HepG2 (cell line): Measurements from ENCODE around the gene SVBP. TPM values are rescaled to one million over a fixed set of nuclear protein-coding genes. Genes with fewer than 3 reads are reported as not detected.

Experiments used
- ATAC-seq: fragments of 200-7000 bp; cut with Tn5 transposase; 3 replicates; pipeline ENCODE4 v1.9.1; 2020; ENCODE audit warnings: mild to moderate bottlenecking, moderate library complexity
- BruUV-seq: library from RNA; stranded (reverse); fragments of 400-500 nt; replicated peaks from 2 replicates; lab custom pipeline; 2021; lab: Mats Ljungman, UMichigan
- CTCF ChIA-PET: fragments of 300-600 bp; formaldehyde crosslinking; extraction: SDS; loops from one replicate; lab custom pipeline; 2021; ENCODE audit warnings: low total read pairs, inconsistent platforms, low intra/inter-chr PET ratio; lab: Yijun Ruan, JAX
- POLR2A ChIA-PET: fragments of 350-600 bp; sonication (Branson Sonifier 250); formaldehyde crosslinking; loops from one replicate; lab custom pipeline; 2020; ENCODE audit warnings: antibody characterized with exemption, inconsistent platforms; lab: Yijun Ruan, JAX
- DNase-seq: peaks from one replicate; pipeline ENCODE4 v3.0.0-alpha.2; 2015; ENCODE audit warnings: low spot score
- FAIRE-seq: peaks from 3 replicates; lab custom pipeline; 2011; peaks lifted over from hg19 to GRCh38; lab: Jason Lieb, UNC
- H2AFZ ChIP-seq: one replicate; pipeline ENCODE4 v1.6.1; 2011; ENCODE audit warnings: low read length, inconsistent platforms
- H3K27ac ChIP-seq: fragments of 300-600 bp; 3 replicates; pipeline ENCODE4 v1.8.0; 2011; ENCODE audit warnings: mixed run types, mild to moderate bottlenecking, mixed read lengths, low read length, inconsistent platforms; ENCODE audit not compliant: insufficient read depth; ENCODE audit errors: extremely low read length
- H3K27me3 ChIP-seq, 2 experiments: fragments of 200-600 bp in 1 of 2; 2 replicates in 1 of 2; 3 replicates in 1 of 2; pipeline versions ENCODE4 v1.6.0 to v1.8.0; 2011; ENCODE audit warnings: low read length in 2 of 2, mild to moderate bottlenecking in 2 of 2, moderate library complexity in 2 of 2, inconsistent platforms in 1 of 2; ENCODE audit not compliant: insufficient read depth in 2 of 2, control insufficient read depth in 1 of 2
- H3K36me3 ChIP-seq, 2 experiments: fragments of 200-600 bp in 1 of 2; replicated peaks in 1 of 2; 2 replicates in 1 of 2; 3 replicates in 1 of 2; pipeline versions ENCODE4 v1.5.1 to v1.8.0; 2011; ENCODE audit warnings: low read length in 2 of 2, inconsistent platforms in 1 of 2; ENCODE audit not compliant: insufficient read depth in 2 of 2, control insufficient read depth in 1 of 2
- H3K4me1 ChIP-seq: 2 replicates; pipeline ENCODE4 v1.5.1; 2012; ENCODE audit warnings: low read length, inconsistent platforms; ENCODE audit not compliant: insufficient read depth
- H3K4me2 ChIP-seq: 2 replicates; pipeline ENCODE4 v1.6.0; 2011; ENCODE audit warnings: low read depth, low read length, inconsistent platforms
- H3K4me3 ChIP-seq, 3 experiments: fragments of 200-600 bp in 1 of 3; sonication (generic), shearing (Covaris generic) in 1 of 3; replicated peaks in 1 of 3; 2 replicates each; pipeline ENCODE4 v1.5.1; 2011 to 2016; ENCODE audit warnings: low read length in 3 of 3, inconsistent platforms in 2 of 3, low read depth in 2 of 3, mild to moderate bottlenecking in 2 of 3, control low read depth in 1 of 3, mixed read lengths in 1 of 3; ENCODE audit not compliant: insufficient read depth in 1 of 3
- H3K79me2 ChIP-seq: one replicate; pipeline ENCODE4 v1.6.1; 2011; ENCODE audit warnings: low read length, inconsistent platforms; ENCODE audit not compliant: insufficient read depth
- H3K9ac ChIP-seq: 2 replicates; pipeline ENCODE4 v1.6.0; 2011; ENCODE audit warnings: mild to moderate bottlenecking, low read depth, low read length, inconsistent platforms; ENCODE audit not compliant: insufficient read depth
- H3K9me3 ChIP-seq: 2 replicates; pipeline ENCODE4 v1.5.1; 2012; ENCODE audit warnings: mild to moderate bottlenecking, low read length
- H4K20me1 ChIP-seq: 2 replicates; pipeline ENCODE4 v1.6.0; 2011; ENCODE audit warnings: inconsistent platforms, mild to moderate bottlenecking, low read length, moderate library complexity; ENCODE audit not compliant: insufficient read depth
- ATF2 ChIP-seq: sonication (generic); formaldehyde crosslinking; IDR thresholded peaks from 2 replicates; pipeline ENCODE4 v1.4.0; 2020; ENCODE audit warnings: missing genetic modification reagents
- CREB3 ChIP-seq: sonication (generic); formaldehyde crosslinking; IDR thresholded peaks from 2 replicates; pipeline ENCODE4 v1.5.0; 2020; ENCODE audit warnings: missing genetic modification reagents
- DRAP1 ChIP-seq: IDR thresholded peaks from 2 replicates; pipeline ENCODE4 v1.6.1; 2016; ENCODE audit warnings: missing genetic modification reagents, missing compliant biosample characterization
- FOXC1 ChIP-seq: sonication (generic); formaldehyde crosslinking; IDR thresholded peaks from 2 replicates; pipeline ENCODE4 v1.8.0; 2022; ENCODE audit warnings: mild to moderate bottlenecking, missing genetic modification reagents, borderline replicate concordance
- HOXA3 ChIP-seq: sonication (generic); formaldehyde crosslinking; IDR thresholded peaks from 2 replicates; pipeline ENCODE4 v1.5.0; 2020; ENCODE audit warnings: missing genetic modification reagents
- KAT7 ChIP-seq: IDR thresholded peaks from 2 replicates; pipeline ENCODE4 v1.6.1; 2018; ENCODE audit warnings: borderline replicate concordance, missing compliant biosample characterization
- MAF1 ChIP-seq: sonication (generic); formaldehyde crosslinking; IDR thresholded peaks from 2 replicates; pipeline ENCODE4 v1.5.0; 2020; ENCODE audit warnings: missing genetic modification reagents, borderline replicate concordance
- MATR3 ChIP-seq: sonication (generic); formaldehyde crosslinking; IDR thresholded peaks from 2 replicates; pipeline ENCODE4 v1.4.0; 2020; ENCODE audit warnings: missing genetic modification reagents
- NBN ChIP-seq: fragments of 450-650 bp; conservative IDR thresholded peaks from 2 replicates; pipeline ENCODE4 v1.6.1; 2017
- SATB2 ChIP-seq: sonication (generic); formaldehyde crosslinking; IDR thresholded peaks from 2 replicates; pipeline ENCODE4 v1.5.0; 2020; ENCODE audit warnings: missing genetic modification reagents
- SP2 ChIP-seq: sonication (generic); formaldehyde crosslinking; IDR thresholded peaks from 2 replicates; pipeline ENCODE4 v1.5.1; 2020; ENCODE audit warnings: mild to moderate bottlenecking, missing genetic modification reagents
- ZBTB26 ChIP-seq: IDR thresholded peaks from 2 replicates; pipeline ENCODE4 v1.6.1; 2016; ENCODE audit warnings: missing compliant biosample characterization, missing genetic modification reagents, borderline replicate concordance
- ZNF331 ChIP-seq: sonication (generic); formaldehyde crosslinking; IDR thresholded peaks from 2 replicates; pipeline ENCODE4 v1.4.0; 2020; ENCODE audit warnings: missing genetic modification reagents
- ZNF383 ChIP-seq: sonication (generic); formaldehyde crosslinking; IDR thresholded peaks from 2 replicates; pipeline ENCODE4 v1.4.0; 2020; ENCODE audit warnings: missing genetic modification reagents, mild to moderate bottlenecking, borderline replicate concordance
- ZNF598 ChIP-seq: sonication (generic); formaldehyde crosslinking; IDR thresholded peaks from 2 replicates; pipeline ENCODE4 v1.5.1; 2020; ENCODE audit warnings: mild to moderate bottlenecking, missing genetic modification reagents, borderline replicate concordance
- ZNF75D ChIP-seq: sonication (generic); formaldehyde crosslinking; IDR thresholded peaks from 2 replicates; pipeline ENCODE4 v1.8.1; 2023; ENCODE audit warnings: missing genetic modification reagents, mild to moderate bottlenecking, borderline replicate concordance
- WGBS: methylation state at CpG from one replicate; pipeline ENCODE4 v1.1.6; 2017; ENCODE audit warnings: low lambda C conversion rate; 5-methylcytosine and 5-hydroxymethylcytosine counted together
- in situ Hi-C: cut with HindIII; loops from 2 replicates; pipeline ENCODE4 v1.10.0; 2017; ENCODE audit warnings: low pct_unique_long_range_greater_than_20kb; ENCODE audit not compliant: extremely low pct_ligation_motif_present
- intact Hi-C: fragments of 100-400 bp; cut with micrococcal nuclease; formaldehyde crosslinking; loops from one replicate; pipeline ENCODE4 v1.10.0; 2022; ENCODE audit not compliant: unreplicated experiment
- polyA plus RNA-seq, 8 experiments: library from polyadenylated mRNA; depleted of rRNA in 3 of 8; stranded (reverse) in 7 of 8; unstranded in 1 of 8; fragments of >200 nt; fragmentation: Illumina TruSeq in 4 of 8; extraction: Trizol in 4 of 8; gene quantifications; 2 replicates each; pipeline versions ENCODE4 v1.2.1 to v1.2.3, GENCODE V29; 2011 to 2016; ENCODE audit warnings: low read depth in 4 of 8, missing spikeins in 1 of 8, mixed read lengths in 1 of 8; ENCODE audit not compliant: insufficient read depth in 1 of 8
- total RNA-seq, 5 experiments: library from RNA; depleted of rRNA; stranded (reverse); fragments of >200 nt; fragmentation: Illumina TruSeq; extraction: Trizol; gene quantifications; 2 replicates each; pipeline ENCODE4 v1.2.3, GENCODE V29; 2016; ENCODE audit warnings: low read depth in 1 of 5

The SVBP gene
- total and polyA plus RNA-seq, 2 of the 13 experiments (the other 11 are each of a cell fraction or from before 2014, with no cell fraction given), result 28.8 to 48.2 TPM

- in situ Hi-C loops (no loop called here), intact Hi-C loops (loop anchor here (2.0 to 5.0 kb wide), 2 partner anchors 50 to 80 kb away; partner anchors contain the start of genes ERMAP, SVBP and ZNF691)
- H3K36me3 ChIP-seq, result peaks cover 0 to 9% of the 10 kb centered on the region in 2 experiments; a peak in 3 of 5 replicates
- peak; percentile 98 for DNase-seq
- peak within 1 kb of the TSS; percentile 88 for H3K4me2 ChIP-seq
- H3K27me3 ChIP-seq, result peaks cover 0 to 4% of the 10 kb centered on the region in 2 experiments; a peak in 1 of 5 replicates
- ChIA-PET POLR2A (interaction anchor here (0.6 to 2.8 kb wide), 28 partner anchors 10 to 553 kb away, joined by 3 to 33 read pairs (median 5); partner anchors contain the start of genes CLDN19, ERMAP, PPIH and SVBP), CTCF (no interaction called here)
- no peaks in the 10 kb centered on the region for H3K9me3 ChIP-seq
- peak; percentile 96 for FAIRE-seq
- WGBS, result 0% methylated on average over 4 of the region's 82 CpGs
- no peak within 1 kb of the TSS for H2AFZ ChIP-seq
- H4K20me1 ChIP-seq, result no peaks in the 10 kb centered on the region; the same call in 1 of the 2 replicates
- H3K27ac ChIP-seq, result peak within 1 kb of the TSS; percentile 77
- peak; percentile 94 for ATAC-seq
- peaks cover 56% of the 10 kb centered on the region for H3K4me1 ChIP-seq
- peak within 1 kb of the TSS; percentile 95 to 99 (median 97) for H3K4me3 ChIP-seq
- peak within 1 kb of the TSS; percentile 93 for H3K9ac ChIP-seq
- peaks cover 71% of the 10 kb centered on the region for H3K79me2 ChIP-seq
- BruUV-seq, result no TSS peak
- TF ChIP-seq ZNF598 (CRISPR knock-in tag), result no peak
- no peak for TF ChIP-seq ZNF75D (CRISPR knock-in tag)
- peak; percentile 24; the same call in 1 of the 2 replicates for TF ChIP-seq ATF2 (CRISPR knock-in tag)
- peak; percentile 44 for TF ChIP-seq FOXC1 (CRISPR knock-in tag)
- TF ChIP-seq DRAP1 (CRISPR knock-in tag), result peak; percentile 95
- peak; percentile 12 for TF ChIP-seq ZNF331 (CRISPR knock-in tag)
- 0 out of 2 replicates have a peak, but pooled peaks have one; percentile 55 for TF ChIP-seq CREB3
- TF ChIP-seq MAF1, result peak; percentile 44; the same call in 1 of the 2 replicates
- TF ChIP-seq SATB2, result peak; percentile 84
- no peak for TF ChIP-seq ZNF383 (CRISPR knock-in tag)
- no peak for TF ChIP-seq NBN
- TF ChIP-seq ZBTB26 (CRISPR knock-in tag), result no peak
- no peak; the same call in 1 of the 2 replicates for TF ChIP-seq KAT7 (CRISPR knock-in tag)
- TF ChIP-seq MATR3 (CRISPR knock-in tag), result no peak
- TF ChIP-seq HOXA3 (CRISPR knock-in tag), result peak; percentile 66; the same call in 1 of the 2 replicates
- 0 out of 2 replicates have a peak, but pooled peaks have one; percentile 15 for TF ChIP-seq SP2 (CRISPR knock-in tag)
These were observed 50.3 kb downstream of the SVBP start, which contains the start of the genes C1orf50 and P3H1 for GRCh38 chr1:42766741-42767509. TSS of gene C1orf50 (plus strand) at chr1:42767249. CDS start at chr1:42767312, 63 bp downstream. TSS of gene P3H1 (minus strand) at chr1:42767028. CDS start at chr1:42766971, 57 bp downstream.
